PFSK-1 (cell line): Measurements from ENCODE around the gene CRB2.

ENCODE experiments used
- FOXP2 ChIP-seq: optimal IDR thresholded peaks from 2 replicates; pipeline ENCODE3; 2011; ENCODE audit warnings: borderline replicate concordance, control low read depth, inconsistent platforms; ENCODE audit not compliant: insufficient read depth; ENCODE audit errors: extremely low read length, extremely low read depth
- POLR2AphosphoS5 ChIP-seq: IDR thresholded peaks from 2 replicates; pipeline ENCODE4 v1.6.1; 2012; ENCODE audit warnings: low read depth, mild to moderate bottlenecking, control low read depth, low read length, moderate library complexity
- SIN3A ChIP-seq: IDR thresholded peaks from 2 replicates; pipeline ENCODE4 v1.6.1; 2012; ENCODE audit warnings: mild to moderate bottlenecking, low read length, moderate library complexity, borderline replicate concordance; ENCODE audit not compliant: insufficient read depth
- TAF1 ChIP-seq: IDR thresholded peaks from 2 replicates; pipeline ENCODE4 v1.6.1; 2012; ENCODE audit warnings: low read length, control low read depth, borderline replicate concordance; ENCODE audit not compliant: insufficient read depth
- TF ChIP-seq, protein P1 (sequence below), 2 experiments: IDR thresholded peaks; 2 replicates each; pipeline versions ENCODE4 v1.6.1 to v1.8.0; 2011 to 2012; ENCODE audit warnings: low read depth in 2 of 2, low read length in 2 of 2, control low read depth in 1 of 2, inconsistent platforms in 1 of 2, mild to moderate bottlenecking in 1 of 2, moderate library complexity in 1 of 2; ENCODE audit not compliant: insufficient read depth in 1 of 2

GRCh38 chr9:123339666-123340510 lies 16.1 kb upstream of the CRB2 start:
- TF ChIP-seq POLR2AphosphoS5 (no peak), SIN3A (no peak), TAF1 (no peak), FOXP2 (no peak)
- TF ChIP-seq, protein P1, sequence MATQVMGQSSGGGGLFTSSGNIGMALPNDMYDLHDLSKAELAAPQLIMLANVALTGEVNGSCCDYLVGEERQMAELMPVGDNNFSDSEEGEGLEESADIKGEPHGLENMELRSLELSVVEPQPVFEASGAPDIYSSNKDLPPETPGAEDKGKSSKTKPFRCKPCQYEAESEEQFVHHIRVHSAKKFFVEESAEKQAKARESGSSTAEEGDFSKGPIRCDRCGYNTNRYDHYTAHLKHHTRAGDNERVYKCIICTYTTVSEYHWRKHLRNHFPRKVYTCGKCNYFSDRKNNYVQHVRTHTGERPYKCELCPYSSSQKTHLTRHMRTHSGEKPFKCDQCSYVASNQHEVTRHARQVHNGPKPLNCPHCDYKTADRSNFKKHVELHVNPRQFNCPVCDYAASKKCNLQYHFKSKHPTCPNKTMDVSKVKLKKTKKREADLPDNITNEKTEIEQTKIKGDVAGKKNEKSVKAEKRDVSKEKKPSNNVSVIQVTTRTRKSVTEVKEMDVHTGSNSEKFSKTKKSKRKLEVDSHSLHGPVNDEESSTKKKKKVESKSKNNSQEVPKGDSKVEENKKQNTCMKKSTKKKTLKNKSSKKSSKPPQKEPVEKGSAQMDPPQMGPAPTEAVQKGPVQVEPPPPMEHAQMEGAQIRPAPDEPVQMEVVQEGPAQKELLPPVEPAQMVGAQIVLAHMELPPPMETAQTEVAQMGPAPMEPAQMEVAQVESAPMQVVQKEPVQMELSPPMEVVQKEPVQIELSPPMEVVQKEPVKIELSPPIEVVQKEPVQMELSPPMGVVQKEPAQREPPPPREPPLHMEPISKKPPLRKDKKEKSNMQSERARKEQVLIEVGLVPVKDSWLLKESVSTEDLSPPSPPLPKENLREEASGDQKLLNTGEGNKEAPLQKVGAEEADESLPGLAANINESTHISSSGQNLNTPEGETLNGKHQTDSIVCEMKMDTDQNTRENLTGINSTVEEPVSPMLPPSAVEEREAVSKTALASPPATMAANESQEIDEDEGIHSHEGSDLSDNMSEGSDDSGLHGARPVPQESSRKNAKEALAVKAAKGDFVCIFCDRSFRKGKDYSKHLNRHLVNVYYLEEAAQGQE (IDR thresholded peaks at IDR 0.05; ENCODE audit: insufficient read depth in 1 of 2, low read depth in 2 of 2, low read length in 2 of 2): no peak
